ENCODE measurements around the gene LCE1E.

Gene LCE1E

GRCh38 chr1:152786077-152786476 is at the start of gene LCE1E:
TSS of gene LCE1E (plus strand) at chr1:152786257. CDS start at chr1:152787300, 1,043 bp downstream.
- DNase-seq (ENCODE audit: low read depth in 2 of 2) = no peak

DNA sequence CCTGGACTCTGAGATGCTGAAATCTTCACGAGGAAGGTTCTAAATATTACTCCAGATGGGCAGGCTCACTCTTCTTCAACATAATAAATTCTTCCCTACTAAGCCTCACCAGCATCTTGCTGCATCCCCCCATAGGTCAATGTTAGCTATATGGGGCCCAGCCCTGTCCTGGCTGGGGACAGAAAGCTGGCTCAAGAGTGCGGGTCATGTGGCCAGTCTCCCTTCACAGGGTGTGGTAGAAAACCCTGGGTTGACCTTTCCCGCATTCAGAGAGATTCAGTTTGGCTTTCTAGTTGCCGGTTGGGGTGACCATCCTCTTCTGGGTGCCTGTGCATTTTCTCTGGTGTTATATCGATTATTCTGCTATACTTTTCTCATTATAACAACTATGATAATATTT is 48.1 kb upstream of the LCE1E start:
- DNase-seq (ENCODE audit: low read depth in 2 of 2) = no peak

DNA sequence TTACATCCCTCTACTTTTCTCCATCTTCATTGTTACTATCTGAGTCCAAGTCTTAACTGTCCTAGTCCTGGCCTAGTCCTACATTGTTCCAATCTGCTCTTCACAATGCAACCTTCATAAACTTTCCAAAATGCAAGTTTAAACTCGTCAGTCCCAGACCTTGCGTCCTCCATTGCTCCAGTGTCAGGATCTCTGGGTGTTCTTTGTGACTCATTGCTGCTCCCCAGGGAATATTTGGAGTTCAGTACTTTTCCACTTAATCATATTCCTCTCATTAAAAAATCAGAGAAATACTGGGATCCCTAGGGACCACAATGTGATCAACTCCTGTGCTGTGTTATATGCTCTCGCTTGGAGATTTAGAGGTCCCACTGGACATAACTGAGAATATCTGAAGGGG is 46.2 kb upstream of the LCE1E start:
- no peak for DNase-seq (ENCODE audit: low read depth in 2 of 2)

DNA sequence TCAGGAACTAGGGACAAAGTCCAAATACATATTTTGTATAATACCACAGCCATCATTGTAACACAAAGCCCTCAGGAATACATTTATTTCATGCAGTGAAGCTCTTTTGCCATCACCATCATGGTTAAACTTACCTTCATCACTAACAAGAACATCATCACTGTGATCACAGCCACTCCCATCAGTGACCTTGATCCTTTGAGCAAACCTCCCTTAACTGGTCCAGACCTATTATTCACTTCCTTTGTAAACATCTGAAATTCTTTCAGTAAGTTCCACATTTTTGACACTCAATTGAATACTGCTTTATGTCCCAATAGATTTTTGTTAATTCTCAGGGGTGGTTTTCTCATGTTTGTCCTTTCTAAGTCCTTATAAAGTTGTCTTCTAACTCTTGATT is 44.4 kb upstream of the LCE1E start:
- no peak for DNase-seq (ENCODE audit: low read depth in 2 of 2)

- no peak for DNase-seq (ENCODE audit: low read depth in 2 of 2)
These were observed 42.5 kb upstream of the LCE1E start for GRCh38 chr1:152743371-152744145.

GRCh38 chr1:152745289-152745704 is 40.8 kb upstream of the LCE1E start:
- no peak for DNase-seq (ENCODE audit: low read depth in 2 of 2)

GRCh38 chr1:152745765-152746444 is 40.2 kb upstream of the LCE1E start:
- no peak for DNase-seq (ENCODE audit: low read depth in 2 of 2)

DNA sequence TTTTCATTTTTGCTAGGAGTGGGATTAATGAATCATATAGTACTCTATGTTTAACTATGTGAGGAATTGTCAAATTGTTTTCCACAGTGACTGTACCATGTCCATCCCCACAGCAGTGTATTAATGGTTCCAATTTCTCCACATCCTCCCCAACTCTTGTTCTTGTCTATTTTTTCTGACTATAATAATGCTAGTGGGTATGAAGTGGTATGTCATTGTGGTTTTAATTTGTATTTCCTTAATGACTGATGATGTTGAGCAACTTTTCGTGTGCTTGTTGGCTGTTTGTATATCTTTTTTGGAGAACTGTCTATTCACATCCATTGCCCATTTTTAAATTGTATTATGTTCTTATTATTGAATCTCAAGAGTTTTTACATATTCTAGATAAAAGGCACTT is 38.2 kb upstream of the LCE1E start:
- no peak for DNase-seq (ENCODE audit: low read depth in 2 of 2)

- DNase-seq (ENCODE audit: low read depth in 2 of 2) = no peak
These were observed 33.8 kb upstream of the LCE1E start for GRCh38 chr1:152752225-152752624.

- no peak for DNase-seq (ENCODE audit: low read depth in 2 of 2)
These were observed 32.5 kb upstream of the LCE1E start for GRCh38 chr1:152753586-152753985.

- DNase-seq (ENCODE audit: low read depth in 2 of 2) = no peak
These were observed 29.2 kb upstream of the LCE1E start for GRCh38 chr1:152756872-152757271.

DNA sequence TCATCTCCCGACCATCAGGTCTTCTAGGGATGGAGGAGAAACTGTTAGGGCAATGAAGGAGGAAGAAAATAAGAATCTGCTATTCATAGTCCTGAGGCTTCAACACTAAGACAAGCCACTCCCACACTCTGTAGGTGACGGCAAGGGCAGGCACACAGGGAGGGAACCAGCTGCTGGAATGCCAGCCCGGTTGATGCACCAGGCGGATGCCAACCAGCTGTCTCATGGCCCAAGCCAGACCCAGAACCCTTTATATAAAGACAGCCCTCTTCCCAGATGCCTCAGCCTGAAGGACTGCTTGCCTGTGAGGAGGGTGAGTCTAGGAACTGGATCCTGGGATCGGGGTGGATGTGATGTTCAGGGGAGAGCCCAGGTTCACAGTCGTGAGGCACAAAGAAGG is 28.3 kb upstream of the LCE1E start, which contains the start of gene KPRP:
KPRP (plus strand) TSS at position 279 of the 400 bp plus-strand sequence. CDS start 1,564 bp downstream, outside the sequence.
- DNase-seq (ENCODE audit: low read depth in 2 of 2) = no peak

GRCh38 chr1:152758636-152759035 is 27.4 kb upstream of the LCE1E start:
- no peak for DNase-seq (ENCODE audit: low read depth in 2 of 2)

DNA sequence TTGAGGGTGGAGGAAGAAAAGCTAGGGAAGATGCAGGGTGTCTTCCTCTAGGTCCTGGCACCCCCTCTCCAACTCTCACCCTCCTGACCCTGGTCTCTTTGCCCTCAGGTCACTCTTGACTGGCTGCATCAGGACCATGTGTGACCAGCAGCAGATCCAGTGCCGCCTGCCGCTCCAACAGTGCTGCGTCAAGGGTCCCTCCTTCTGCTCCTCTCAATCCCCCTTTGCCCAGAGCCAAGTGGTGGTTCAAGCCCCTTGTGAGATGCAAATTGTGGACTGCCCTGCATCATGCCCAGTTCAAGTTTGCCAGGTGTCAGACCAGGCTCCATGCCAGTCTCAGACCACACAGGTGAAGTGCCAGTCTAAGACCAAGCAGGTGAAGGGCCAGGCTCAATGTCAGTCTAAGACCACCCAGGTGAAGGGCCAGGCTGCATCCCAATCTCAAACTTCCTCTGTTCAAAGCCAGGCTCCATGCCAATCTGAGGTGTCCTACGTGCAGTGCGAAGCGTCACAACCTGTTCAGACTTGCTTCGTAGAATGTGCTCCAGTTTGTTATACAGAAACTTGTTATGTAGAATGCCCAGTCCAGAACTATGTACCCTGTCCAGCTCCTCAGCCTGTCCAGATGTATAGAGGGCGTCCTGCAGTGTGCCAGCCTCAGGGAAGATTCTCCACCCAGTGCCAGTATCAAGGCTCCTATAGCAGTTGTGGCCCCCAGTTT is 26.4 kb upstream of the LCE1E start:
- no peak for DNase-seq (ENCODE audit: low read depth in 2 of 2)

- no peak for DNase-seq (ENCODE audit: low read depth in 2 of 2)
These were observed 25.4 kb upstream of the LCE1E start for GRCh38 chr1:152760551-152761190.

- no peak for DNase-seq (ENCODE audit: low read depth in 2 of 2)
These were observed 24.3 kb upstream of the LCE1E start for GRCh38 chr1:152761609-152762213.

DNA sequence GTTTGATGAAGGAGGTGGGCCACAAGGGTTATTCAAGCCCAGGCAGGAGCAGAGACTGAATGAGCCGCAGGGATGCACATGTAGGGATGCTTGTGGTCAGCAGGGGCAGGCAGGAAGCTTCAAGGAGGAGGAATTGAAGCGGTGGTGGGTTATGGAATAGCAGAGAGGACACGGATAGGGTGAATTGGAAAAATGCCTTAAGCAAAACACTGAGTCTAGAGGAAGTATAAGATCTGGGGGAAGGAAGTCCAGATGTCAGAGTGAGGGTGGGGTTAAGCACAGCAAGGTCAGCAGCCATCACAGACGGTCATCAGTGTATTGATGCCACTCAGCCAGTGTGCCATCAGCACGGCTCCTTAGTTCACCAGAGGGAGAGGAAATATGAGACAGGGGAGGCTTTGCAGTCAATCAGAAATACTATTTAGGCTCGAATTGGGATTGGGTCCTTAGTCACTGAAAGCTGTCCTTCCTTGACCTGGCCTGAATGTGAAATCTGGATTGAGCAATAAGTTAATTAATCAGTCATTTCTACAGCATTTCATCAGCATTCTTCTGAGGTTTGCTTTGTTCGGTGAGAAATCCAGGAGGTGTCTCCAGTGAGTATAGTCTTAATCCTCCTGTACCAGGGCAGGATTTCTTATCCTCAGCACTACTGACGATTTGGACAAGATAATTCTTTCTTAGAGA is 17.1 kb upstream of the LCE1E start:
- DNase-seq (ENCODE audit: low read depth in 2 of 2) = no peak

- DNase-seq (ENCODE audit: low read depth in 2 of 2) = no peak
These were observed 15.6 kb upstream of the LCE1E start for GRCh38 chr1:152770411-152770810.

- no peak for DNase-seq (ENCODE audit: low read depth in 2 of 2)
These were observed 11.2 kb upstream of the LCE1E start, which contains the start of gene LCE1F for GRCh38 chr1:152774875-152775274. TSS of gene LCE1F (plus strand) at chr1:152775140. CDS start at chr1:152776372, 1,232 bp downstream.

- DNase-seq (ENCODE audit: low read depth in 2 of 2) = no peak
These were observed 9.7 kb upstream of the LCE1E start for GRCh38 chr1:152776361-152776760.

All from stimulated activated CD8-positive, alpha-beta memory T cell treated with anti-CD3 and anti-CD28 coated beads, Interleukin-2, amount 100 ng/mL, for 48 hours (primary cell).